Activated CD4-positive, alpha-beta T cell treated with anti-CD3 and anti-CD28 coated beads for 36 hours (primary cell): ENCODE results near the gene PGGHG. TPM values are rescaled to one million over a fixed set of nuclear protein-coding genes. Genes with fewer than 3 reads are reported as not detected.
A peak's percentile ranks its signal among the peaks of the same experiment; 100 is the strongest.
"Not testable (repeated sequence)": the region's sequence is repeated elsewhere in the genome, so short reads cannot be mapped to it uniquely, and the experiment has no call there.

Experiments
- ATAC-seq: fragments of 200-7000 bp; cut with Tn5 transposase; one replicate; pipeline ENCODE4 v1.10.0; 2021; ENCODE audit warnings: mild to moderate bottlenecking, moderate library complexity
- CTCF ChIA-PET: fragments of 350-600 bp; sonication (Branson Sonifier 250); formaldehyde crosslinking; loops from one replicate; lab custom pipeline; 2021; ENCODE audit warnings: antibody characterized with exemption; lab: Charles Lee
- POLR2A ChIA-PET: fragments of 350-600 bp; sonication (Branson Sonifier 250); formaldehyde crosslinking; loops from one replicate; lab custom pipeline; 2021; ENCODE audit warnings: antibody characterized with exemption, inconsistent platforms; lab: Charles Lee
- DNase-seq: peaks from one replicate; pipeline ENCODE4 v3.0.0-alpha.2; 2020
- H3K27ac Mint-ChIP-seq: one replicate; pipeline ENCODE4 v1.8.0; 2021; ENCODE audit warnings: mixed read lengths
- H3K27me3 Mint-ChIP-seq: one replicate; pipeline ENCODE4 v1.8.0; 2021; ENCODE audit warnings: mixed read lengths
- H3K36me3 Mint-ChIP-seq: one replicate; pipeline ENCODE4 v1.8.0; 2021; ENCODE audit warnings: low read depth, mixed read lengths
- H3K4me1 Mint-ChIP-seq: one replicate; pipeline ENCODE4 v1.8.0; 2021; ENCODE audit warnings: mixed read lengths
- H3K4me3 Mint-ChIP-seq: one replicate; pipeline ENCODE4 v1.8.0; 2021; ENCODE audit warnings: mild to moderate bottlenecking, moderate library complexity, mixed read lengths
- H3K9me3 Mint-ChIP-seq: one replicate; pipeline ENCODE4 v1.8.0; 2021; ENCODE audit warnings: low read depth, mixed read lengths
- intact Hi-C, 2 experiments: fragments of 100-400 bp; cut with DNase I in 1 of 2; cut with micrococcal nuclease in 1 of 2; formaldehyde crosslinking; loops; one replicate each; pipeline versions ENCODE4 v1.14.2 to v1.15.1; 2022 to 2024; cut with DNase I, micrococcal nuclease
- total RNA-seq, 2 experiments: library from RNA; stranded (reverse); gene quantifications; one replicate each; pipeline ENCODE4 v1.2.3, GENCODE V29; 2021

The PGGHG gene
- total RNA-seq, 2 experiments from 2014 or later, result 73.4 to 82.3 TPM

GRCh38 chr11:316031-316701, 27.2 kb downstream of the PGGHG start:
- H3K9me3 Mint-ChIP-seq, result no peaks in the 10 kb centered on the region
- H3K27ac Mint-ChIP-seq, result peak overlapping the region; percentile 95
- no peaks in the 10 kb centered on the region for H3K27me3 Mint-ChIP-seq
- DNase-seq (peak; percentile 56), ATAC-seq (no peak)
- peaks cover 38% of the 10 kb centered on the region for H3K4me1 Mint-ChIP-seq
- POLR2A ChIA-PET, result interaction anchor here (0.6 to 1.8 kb wide), 2 partner anchors 11 to 113 kb away, joined by 3 to 5 read pairs; no protein-coding TSS in a partner anchor
- CTCF ChIA-PET, result interaction anchor here (0.6 to 4.0 kb wide), 17 partner anchors 7 to 109 kb away, joined by 3 to 42 read pairs (median 4); partner anchors contain the start of genes BET1L, IFITM2, PGGHG and RIC8A
- intact Hi-C loops, result loop anchor here (2.0 kb wide), 2 partner anchors 47 to 79 kb away; partner anchors contain the start of genes PSMD13 (in 1 of the 2) and SIRT3 (in 1 of the 2)
- peaks cover 45% of the 10 kb centered on the region for H3K36me3 Mint-ChIP-seq
- peak overlapping the region; percentile 95 for H3K4me3 Mint-ChIP-seq

DNA sequence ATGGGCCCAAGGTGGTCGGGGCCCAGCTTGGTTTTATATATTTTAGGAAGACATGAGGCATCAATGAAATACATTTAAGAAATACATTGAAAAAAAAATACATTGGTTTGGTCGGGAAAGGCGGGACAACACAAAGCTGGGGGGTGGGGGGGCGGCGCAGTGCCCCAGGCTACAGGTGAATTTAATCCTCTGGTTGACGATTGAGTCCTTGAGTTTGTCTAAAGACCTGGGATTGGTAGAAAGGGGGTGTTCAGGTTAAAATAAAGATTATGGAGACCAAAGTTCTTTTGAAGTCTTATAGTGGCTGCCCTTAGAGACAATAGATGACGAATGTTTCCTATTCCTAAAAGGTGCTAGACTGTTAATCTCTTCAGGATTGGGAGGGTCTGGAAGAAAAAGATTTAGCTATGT, 28.0 kb downstream of the PGGHG start:
- H3K9me3 Mint-ChIP-seq, result no peaks in the 10 kb centered on the region
- peak overlapping the region; percentile 95 for H3K4me3 Mint-ChIP-seq
- peaks cover 45% of the 10 kb centered on the region for H3K36me3 Mint-ChIP-seq
- peaks cover 35% of the 10 kb centered on the region for H3K4me1 Mint-ChIP-seq
- ATAC-seq (no peak), DNase-seq (peak; percentile 23)
- H3K27me3 Mint-ChIP-seq, result no peaks in the 10 kb centered on the region
- intact Hi-C loops, result loop anchor here (2.0 kb wide), 2 partner anchors 48 to 80 kb away; partner anchors contain the start of genes PSMD13 (in 1 of the 2) and SIRT3 (in 1 of the 2)
- ChIA-PET CTCF (interaction anchor here (0.6 to 4.0 kb wide), 21 partner anchors 8 to 131 kb away, joined by 3 to 42 read pairs (median 5); partner anchors contain the start of genes BET1L, IFITM2 and RIC8A), POLR2A (interaction anchor here (0.6 to 1.8 kb wide), 4 partner anchors 12 to 51 kb away, joined by 3 to 6 read pairs (median 4); no protein-coding TSS in a partner anchor)
- H3K27ac Mint-ChIP-seq, result peak overlapping the region; percentile 95

- H3K36me3 Mint-ChIP-seq, result peaks cover 45% of the 10 kb centered on the region
- CTCF ChIA-PET, result interaction anchor here (0.8 to 4.0 kb wide), 18 partner anchors 9 to 130 kb away, joined by 3 to 42 read pairs (median 6); partner anchors contain the start of genes BET1L, IFITM2 and RIC8A
- H3K4me3 Mint-ChIP-seq, result peak overlapping the region; percentile 95
- not testable (repeated sequence) for ATAC-seq, H3K27me3 Mint-ChIP-seq, H3K9me3 Mint-ChIP-seq
- peak; percentile 8 for DNase-seq
- peaks cover 29% of the 10 kb centered on the region for H3K4me1 Mint-ChIP-seq
- POLR2A ChIA-PET, result interaction anchor here (0.6 to 1.8 kb wide), 7 partner anchors 9 to 81 kb away, joined by 3 to 6 read pairs (median 3); partner anchors contain the start of gene PSMD13
- intact Hi-C loops, result loop anchor here (2.0 kb wide), 2 partner anchors 49 to 81 kb away; partner anchors contain the start of genes PSMD13 (in 1 of the 2) and SIRT3 (in 1 of the 2)
- H3K27ac Mint-ChIP-seq, result peak overlapping the region; percentile 95
Observed at GRCh38 chr11:317668-318404, 28.9 kb downstream of the PGGHG start.

DNA sequence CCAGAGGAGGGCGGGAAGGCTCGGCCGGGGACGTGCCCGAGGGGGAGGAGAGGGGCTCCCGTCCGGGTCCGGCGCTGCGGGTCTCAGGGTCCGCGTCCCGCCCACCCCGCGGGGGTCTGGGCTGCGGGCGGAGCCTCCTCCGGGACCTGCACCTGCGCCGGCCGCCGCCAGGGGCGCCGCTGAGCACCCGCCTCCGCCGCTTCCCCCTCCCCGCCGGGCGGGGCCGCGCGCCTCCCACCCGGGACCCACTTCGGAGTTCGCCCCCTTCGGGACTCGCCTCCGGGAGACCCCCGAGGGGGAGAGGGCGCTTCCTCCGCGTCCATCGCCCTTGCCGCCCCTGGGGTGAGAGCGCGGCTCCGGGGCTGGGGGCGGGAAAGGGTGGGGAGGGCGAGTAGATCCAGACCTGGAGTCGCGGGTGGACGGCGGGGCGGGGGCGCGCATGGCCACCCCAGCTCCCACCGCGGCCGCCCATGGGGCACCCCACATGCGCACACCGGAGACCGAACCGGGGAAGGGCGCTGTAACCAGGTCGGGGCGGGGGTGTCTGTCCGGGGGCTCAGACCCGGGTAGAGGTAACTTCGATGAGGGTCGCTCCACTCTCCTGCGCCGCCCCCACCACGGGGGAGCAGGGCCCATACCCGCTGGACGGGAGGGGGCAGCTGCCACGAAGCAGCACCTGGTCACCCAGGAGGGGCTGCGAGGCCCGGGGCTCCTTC, 29.6 kb downstream of the PGGHG start:
- peak overlapping the region; percentile 78 for H3K4me3 Mint-ChIP-seq
- H3K9me3 Mint-ChIP-seq, DNase-seq, H3K27ac Mint-ChIP-seq, H3K27me3 Mint-ChIP-seq, intact Hi-C loops: not testable (repeated sequence)
- H3K4me1 Mint-ChIP-seq, result peaks cover 25% of the 10 kb centered on the region
- CTCF ChIA-PET, result interaction anchor here (1.1 to 4.0 kb wide), 7 partner anchors 9 to 68 kb away, joined by 3 to 42 read pairs (median 9); partner anchors contain the start of gene IFITM2
- H3K36me3 Mint-ChIP-seq, result peaks cover 45% of the 10 kb centered on the region
- peak; percentile 5 for ATAC-seq
- POLR2A ChIA-PET, result interaction anchor here (0.7 to 1.6 kb wide), 3 partner anchors 9 to 37 kb away, joined by 3 to 6 read pairs (median 3); no protein-coding TSS in a partner anchor

- ATAC-seq (peak; percentile 8), DNase-seq (peak; percentile 56)
- Mint-ChIP-seq H3K27ac (peak overlapping the region; percentile 93), H3K36me3 (peaks cover 40% of the 10 kb centered on the region), H3K4me1 (peaks cover 29% of the 10 kb centered on the region), H3K4me3 (peak overlapping the region; percentile 78)
- H3K27me3 Mint-ChIP-seq, intact Hi-C loops, POLR2A ChIA-PET, H3K9me3 Mint-ChIP-seq: not testable (repeated sequence)
- CTCF ChIA-PET, result interaction anchor here (0.6 to 1.5 kb wide), 3 partner anchors 10 to 14 kb away, joined by 3 read pairs; no protein-coding TSS in a partner anchor
Observed at GRCh38 chr11:319121-319887, 30.4 kb downstream of the PGGHG start.

GRCh38 chr11:319888-320273, 31.0 kb downstream of the PGGHG start:
- ChIA-PET POLR2A (interaction anchor here (0.5 kb wide), 1 partner anchor 10 kb away, joined by 3 read pairs; no protein-coding TSS in a partner anchor), CTCF (interaction anchor here (1.5 kb wide), 1 partner anchor 9 kb away, joined by 3 read pairs; no protein-coding TSS in a partner anchor)
- Mint-ChIP-seq H3K36me3 (peaks cover 34% of the 10 kb centered on the region), H3K27ac (peak overlapping the region; percentile 93), H3K4me3 (peak overlapping the region; percentile 78), H3K4me1 (peaks cover 34% of the 10 kb centered on the region)
- ATAC-seq, result peak; percentile 37
- DNase-seq, H3K9me3 Mint-ChIP-seq, H3K27me3 Mint-ChIP-seq, intact Hi-C loops: not testable (repeated sequence)

DNA sequence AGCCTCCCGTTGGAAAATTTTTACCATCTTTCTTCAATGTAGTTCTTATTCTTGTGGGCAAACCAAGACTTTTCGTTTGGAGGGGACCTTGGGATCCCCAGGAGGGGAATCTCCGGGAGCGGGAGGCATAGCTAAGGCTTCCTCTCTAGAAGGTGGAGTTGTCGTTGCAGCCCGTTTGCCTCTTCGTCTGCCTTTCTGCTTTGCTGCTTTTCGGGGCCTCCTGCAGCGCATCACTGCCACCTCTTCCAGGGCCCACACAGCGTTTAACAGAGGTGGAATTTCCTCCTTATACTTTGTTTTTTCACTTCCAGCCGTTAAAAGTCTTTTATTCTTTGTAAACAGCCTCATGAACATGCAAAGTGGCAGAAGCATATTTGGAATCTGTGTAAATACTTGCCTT, 35.2 kb downstream of the PGGHG start:
- intact Hi-C loops, result no loop called here
- Mint-ChIP-seq H3K4me1 (peaks cover 53% of the 10 kb centered on the region), H3K27ac (no peak overlapping the region), H3K9me3 (no peaks in the 10 kb centered on the region), H3K27me3 (no peaks in the 10 kb centered on the region), H3K4me3 (no peak overlapping the region), H3K36me3 (peaks cover 10% of the 10 kb centered on the region)
- ChIA-PET CTCF (no interaction called here), POLR2A (no interaction called here)
- no peak for DNase-seq
- ATAC-seq, result no peak

GRCh38 chr11:324593-325517, 35.9 kb downstream of the PGGHG start:
- H3K9me3 Mint-ChIP-seq, H3K27me3 Mint-ChIP-seq, CTCF ChIA-PET, H3K36me3 Mint-ChIP-seq, intact Hi-C loops, H3K4me3 Mint-ChIP-seq, DNase-seq, POLR2A ChIA-PET, ATAC-seq: not testable (repeated sequence)
- peak overlapping the region; percentile 56 for H3K27ac Mint-ChIP-seq
- peaks cover 58% of the 10 kb centered on the region for H3K4me1 Mint-ChIP-seq
